ENCODE data around the gene FAIM2.

- TF ChIP-seq CTCF (IDR thresholded peaks at IDR 0.05) (no peak), POLR2A (IDR thresholded peaks at IDR 0.05) (no peak)
These were observed 17.8 kb downstream of the FAIM2 start for GRCh38 chr12:49885663-49886461.

Data from upper lobe of left lung (tissue), 4 donors.